ENCODE results near the gene NAALADL2.

The NAALADL2 gene

GRCh38 chr3:175564363-175564762, 705.2 kb downstream of the NAALADL2 start:
- no peaks in the 10 kb centered on the region for H3K36me3 ChIP-seq
- intact Hi-C loops (cut with DNase I; ENCODE audit: low total_unique reads): no loop called here
- H3K9me3 ChIP-seq: no peaks in the 10 kb centered on the region
- no peak for TF ChIP-seq CTCF (IDR thresholded peaks at IDR 0.05)
- no peak for DNase-seq
- no peaks in the 10 kb centered on the region for H3K27me3 ChIP-seq
- H3K27ac ChIP-seq: no peak overlapping the region
- no peak overlapping the region for H3K4me3 ChIP-seq
- no peaks in the 10 kb centered on the region for H3K4me1 ChIP-seq

- intact Hi-C loops (cut with DNase I; ENCODE audit: low total_unique reads): no loop called here
- H3K9me3 ChIP-seq: no peaks in the 10 kb centered on the region
- no peak for DNase-seq
- no peaks in the 10 kb centered on the region for H3K27me3 ChIP-seq
- no peak overlapping the region for H3K27ac ChIP-seq
- H3K4me3 ChIP-seq: no peak overlapping the region
- no peaks in the 10 kb centered on the region for H3K36me3 ChIP-seq
- H3K4me1 ChIP-seq: peaks cover 0 to 12% (median 0%) of the 10 kb centered on the region in 4 donors
- no peak for TF ChIP-seq CTCF (IDR thresholded peaks at IDR 0.05)
Observed at GRCh38 chr3:175571096-175571495, 712.0 kb downstream of the NAALADL2 start.

- Histone ChIP-seq H3K27ac (no peak overlapping the region), H3K27me3 (no peaks in the 10 kb centered on the region), H3K36me3 (no peaks in the 10 kb centered on the region), H3K9me3 (no peaks in the 10 kb centered on the region), H3K4me3 (no peak overlapping the region), H3K4me1 (peaks cover 0 to 12% (median 0%) of the 10 kb centered on the region in 4 donors)
- TF ChIP-seq CTCF (IDR thresholded peaks at IDR 0.05): no peak
- intact Hi-C loops (cut with DNase I; ENCODE audit: low total_unique reads): no loop called here
- no peak for DNase-seq
Observed at GRCh38 chr3:175573226-175573625, 714.1 kb downstream of the NAALADL2 start.

DNA sequence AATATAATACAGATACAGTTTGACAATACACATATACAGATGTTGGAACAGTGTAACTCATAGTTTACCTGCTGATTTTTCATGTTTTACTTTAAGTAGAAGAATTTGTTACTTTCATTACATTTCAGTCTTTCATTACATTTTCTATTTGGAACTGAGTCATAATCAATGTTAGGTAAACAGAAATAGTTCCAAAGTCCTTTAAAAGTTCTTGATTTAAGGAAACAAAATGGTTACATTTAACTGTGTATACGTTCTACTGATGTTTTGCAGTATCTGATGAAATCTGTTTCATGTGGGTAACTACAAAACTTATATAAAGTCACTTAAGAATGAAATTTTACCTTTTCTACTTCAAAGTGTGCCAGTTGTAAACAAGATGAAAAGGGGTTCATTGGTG, 721.2 kb downstream of the NAALADL2 start:
- Histone ChIP-seq H3K4me3 (no peak overlapping the region), H3K4me1 (no peaks in the 10 kb centered on the region)
- no peak for TF ChIP-seq CTCF (IDR thresholded peaks at IDR 0.05)

DNA sequence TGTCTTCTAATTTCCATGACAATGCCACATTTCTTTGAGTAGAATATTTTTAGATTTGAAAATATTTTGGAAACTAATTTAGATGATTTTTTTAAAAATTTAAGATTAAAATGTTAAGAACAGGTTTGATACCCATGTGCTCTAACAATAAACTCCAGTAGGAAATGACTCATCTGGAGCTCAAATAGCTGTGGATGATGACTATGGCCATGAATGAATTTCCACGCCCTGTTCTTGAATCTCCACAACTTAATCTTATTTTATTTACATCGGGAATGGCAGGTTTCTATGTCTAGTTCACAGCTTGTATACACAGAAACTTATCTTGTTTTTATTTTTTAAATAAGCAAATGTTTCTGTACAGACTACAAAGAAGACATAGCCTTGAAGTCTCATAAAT, 726.8 kb downstream of the NAALADL2 start:
- Histone ChIP-seq H3K36me3 (no peaks in the 10 kb centered on the region), H3K4me1 (no peaks in the 10 kb centered on the region), H3K9me3 (no peaks in the 10 kb centered on the region), H3K27me3 (no peaks in the 10 kb centered on the region), H3K27ac (no peak overlapping the region), H3K4me3 (no peak overlapping the region)
- DNase-seq: no peak
- intact Hi-C loops (cut with DNase I; ENCODE audit: low total_unique reads): no loop called here
- no peak for TF ChIP-seq CTCF (IDR thresholded peaks at IDR 0.05)

More for the DNA sequence above, 721.2 kb downstream of the NAALADL2 start:
- Histone ChIP-seq H3K36me3 (no peaks in the 10 kb centered on the region), H3K27ac (no peak overlapping the region), H3K9me3 (no peaks in the 10 kb centered on the region), H3K27me3 (no peaks in the 10 kb centered on the region)
- intact Hi-C loops (cut with DNase I; ENCODE audit: low total_unique reads): no loop called here
- no peak for DNase-seq

DNA sequence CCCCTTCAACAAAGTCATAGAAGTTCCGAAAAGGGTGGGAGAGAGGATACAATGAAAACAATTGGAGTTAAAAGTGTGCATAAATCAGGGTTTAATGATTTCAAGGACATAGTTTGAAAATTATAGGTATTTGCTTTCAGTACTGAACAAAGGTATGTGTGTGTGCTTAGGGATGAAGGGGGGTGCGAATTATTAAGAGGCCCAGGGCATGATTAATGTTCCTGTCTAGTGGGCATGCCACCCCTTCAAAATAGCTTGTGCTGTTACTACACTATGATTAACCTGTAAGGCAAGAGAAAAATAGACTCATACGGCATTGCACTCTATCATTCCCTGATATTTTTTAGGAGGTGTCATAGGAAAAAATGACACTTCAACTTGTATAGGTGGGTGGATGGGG, 731.6 kb downstream of the NAALADL2 start:
- H3K9me3 ChIP-seq: peaks cover 0 to 13% (median 0%) of the 10 kb centered on the region in 3 donors
- DNase-seq: no peak
- H3K36me3 ChIP-seq: peaks cover 0 to 5% (median 0%) of the 10 kb centered on the region in 3 donors
- no peak overlapping the region for H3K27ac ChIP-seq
- H3K4me3 ChIP-seq: no peak overlapping the region
- no peaks in the 10 kb centered on the region for H3K4me1 ChIP-seq
- H3K27me3 ChIP-seq: no peaks in the 10 kb centered on the region
- TF ChIP-seq CTCF (IDR thresholded peaks at IDR 0.05): no peak
- intact Hi-C loops (cut with DNase I; ENCODE audit: low total_unique reads): no loop called here

All from tibial artery (tissue), 4 donors.